HepG2 (cell line): ENCODE measurements around the gene SOS2. TPM values are rescaled to one million over a fixed set of nuclear protein-coding genes. Genes with fewer than 3 reads are reported as not detected.

Experiments used
- ATAC-seq: fragments of 200-7000 bp; cut with Tn5 transposase; 3 replicates; pipeline ENCODE4 v1.9.1; 2020; ENCODE audit warnings: mild to moderate bottlenecking, moderate library complexity
- BruUV-seq: library from RNA; stranded (reverse); fragments of 400-500 nt; replicated peaks from 2 replicates; lab custom pipeline; 2021; lab: Mats Ljungman, UMichigan
- CTCF ChIA-PET: fragments of 300-600 bp; formaldehyde crosslinking; extraction: SDS; loops from one replicate; lab custom pipeline; 2021; ENCODE audit warnings: low total read pairs, inconsistent platforms, low intra/inter-chr PET ratio; lab: Yijun Ruan, JAX
- POLR2A ChIA-PET: fragments of 350-600 bp; sonication (Branson Sonifier 250); formaldehyde crosslinking; loops from one replicate; lab custom pipeline; 2020; ENCODE audit warnings: antibody characterized with exemption, inconsistent platforms; lab: Yijun Ruan, JAX
- DNase-seq: peaks from one replicate; pipeline ENCODE4 v3.0.0-alpha.2; 2015; ENCODE audit warnings: low spot score
- FAIRE-seq: peaks from 3 replicates; lab custom pipeline; 2011; peaks lifted over from hg19 to GRCh38; lab: Jason Lieb, UNC
- H2AFZ ChIP-seq: one replicate; pipeline ENCODE4 v1.6.1; 2011; ENCODE audit warnings: low read length, inconsistent platforms
- H3K27ac ChIP-seq: fragments of 300-600 bp; 3 replicates; pipeline ENCODE4 v1.8.0; 2011; ENCODE audit warnings: mixed run types, mild to moderate bottlenecking, mixed read lengths, low read length, inconsistent platforms; ENCODE audit not compliant: insufficient read depth; ENCODE audit errors: extremely low read length
- H3K27me3 ChIP-seq, 2 experiments: fragments of 200-600 bp in 1 of 2; 2 replicates in 1 of 2; 3 replicates in 1 of 2; pipeline versions ENCODE4 v1.6.0 to v1.8.0; 2011; ENCODE audit warnings: low read length in 2 of 2, mild to moderate bottlenecking in 2 of 2, moderate library complexity in 2 of 2, inconsistent platforms in 1 of 2; ENCODE audit not compliant: insufficient read depth in 2 of 2, control insufficient read depth in 1 of 2
- H3K36me3 ChIP-seq, 2 experiments: fragments of 200-600 bp in 1 of 2; replicated peaks in 1 of 2; 2 replicates in 1 of 2; 3 replicates in 1 of 2; pipeline versions ENCODE4 v1.5.1 to v1.8.0; 2011; ENCODE audit warnings: low read length in 2 of 2, inconsistent platforms in 1 of 2; ENCODE audit not compliant: insufficient read depth in 2 of 2, control insufficient read depth in 1 of 2
- H3K4me1 ChIP-seq: 2 replicates; pipeline ENCODE4 v1.5.1; 2012; ENCODE audit warnings: low read length, inconsistent platforms; ENCODE audit not compliant: insufficient read depth
- H3K4me2 ChIP-seq: 2 replicates; pipeline ENCODE4 v1.6.0; 2011; ENCODE audit warnings: low read depth, low read length, inconsistent platforms
- H3K4me3 ChIP-seq, 3 experiments: fragments of 200-600 bp in 1 of 3; sonication (generic), shearing (Covaris generic) in 1 of 3; replicated peaks in 1 of 3; 2 replicates each; pipeline ENCODE4 v1.5.1; 2011 to 2016; ENCODE audit warnings: low read length in 3 of 3, inconsistent platforms in 2 of 3, low read depth in 2 of 3, mild to moderate bottlenecking in 2 of 3, control low read depth in 1 of 3, mixed read lengths in 1 of 3; ENCODE audit not compliant: insufficient read depth in 1 of 3
- H3K79me2 ChIP-seq: one replicate; pipeline ENCODE4 v1.6.1; 2011; ENCODE audit warnings: low read length, inconsistent platforms; ENCODE audit not compliant: insufficient read depth
- H3K9ac ChIP-seq: 2 replicates; pipeline ENCODE4 v1.6.0; 2011; ENCODE audit warnings: mild to moderate bottlenecking, low read depth, low read length, inconsistent platforms; ENCODE audit not compliant: insufficient read depth
- H3K9me3 ChIP-seq: 2 replicates; pipeline ENCODE4 v1.5.1; 2012; ENCODE audit warnings: mild to moderate bottlenecking, low read length
- H4K20me1 ChIP-seq: 2 replicates; pipeline ENCODE4 v1.6.0; 2011; ENCODE audit warnings: inconsistent platforms, mild to moderate bottlenecking, low read length, moderate library complexity; ENCODE audit not compliant: insufficient read depth
- ADNP ChIP-seq: sonication (generic); formaldehyde crosslinking; IDR thresholded peaks from 2 replicates; pipeline ENCODE4 v1.4.0; 2020; ENCODE audit warnings: missing genetic modification reagents
- KMT2A ChIP-seq: sonication (generic); formaldehyde crosslinking; IDR thresholded peaks from 2 replicates; pipeline ENCODE4 v1.4.0; 2020; ENCODE audit warnings: missing genetic modification reagents
- MAFF ChIP-seq: IDR thresholded peaks from 2 replicates; pipeline ENCODE4 v1.6.1; 2011; ENCODE audit warnings: low read depth, low read length, improper control_type of control experiment
- NAIF1 ChIP-seq: sonication (generic); formaldehyde crosslinking; IDR thresholded peaks from 2 replicates; pipeline ENCODE4 v1.5.0; 2020; ENCODE audit warnings: mild to moderate bottlenecking, missing genetic modification reagents, borderline replicate concordance
- SMYD3 ChIP-seq: sonication (generic); formaldehyde crosslinking; IDR thresholded peaks from 2 replicates; pipeline ENCODE4 v1.8.1; 2023; ENCODE audit warnings: mild to moderate bottlenecking, missing genetic modification reagents
- TGIF2 ChIP-seq: IDR thresholded peaks from 2 replicates; pipeline ENCODE4 v1.6.1; 2016; ENCODE audit warnings: control low read depth, missing compliant biosample characterization
- ZKSCAN1 ChIP-seq: fragments of 150-350 bp; IDR thresholded peaks from 2 replicates; pipeline ENCODE4 v1.6.1; 2014; ENCODE audit warnings: low read length
- ZNF230 ChIP-seq: sonication (generic); formaldehyde crosslinking; IDR thresholded peaks from 2 replicates; pipeline ENCODE4 v1.4.0; 2020; ENCODE audit warnings: mild to moderate bottlenecking, missing genetic modification reagents
- ZNF253 ChIP-seq: sonication (generic); formaldehyde crosslinking; IDR thresholded peaks from 2 replicates; pipeline ENCODE4 v1.8.0; 2022; ENCODE audit warnings: mild to moderate bottlenecking, missing genetic modification reagents, borderline replicate concordance
- ZNF468 ChIP-seq: sonication (generic); formaldehyde crosslinking; IDR thresholded peaks from 2 replicates; pipeline ENCODE4 v1.8.0; 2022; ENCODE audit warnings: mild to moderate bottlenecking, moderate library complexity, missing genetic modification reagents
- ZNF547 ChIP-seq: sonication (generic); formaldehyde crosslinking; IDR thresholded peaks from 2 replicates; pipeline ENCODE4 v1.5.1; 2020; ENCODE audit warnings: mild to moderate bottlenecking, missing genetic modification reagents
- ZNF670 ChIP-seq: sonication (generic); formaldehyde crosslinking; IDR thresholded peaks from 2 replicates; pipeline ENCODE4 v1.8.0; 2022; ENCODE audit warnings: mild to moderate bottlenecking, missing genetic modification reagents, borderline replicate concordance
- in situ Hi-C: cut with HindIII; loops from 2 replicates; pipeline ENCODE4 v1.10.0; 2017; ENCODE audit warnings: low pct_unique_long_range_greater_than_20kb; ENCODE audit not compliant: extremely low pct_ligation_motif_present
- intact Hi-C: fragments of 100-400 bp; cut with micrococcal nuclease; formaldehyde crosslinking; loops from one replicate; pipeline ENCODE4 v1.10.0; 2022; ENCODE audit not compliant: unreplicated experiment
- polyA plus RNA-seq, 8 experiments: library from polyadenylated mRNA; depleted of rRNA in 3 of 8; stranded (reverse) in 7 of 8; unstranded in 1 of 8; fragments of >200 nt; fragmentation: Illumina TruSeq in 4 of 8; extraction: Trizol in 4 of 8; gene quantifications; 2 replicates each; pipeline versions ENCODE4 v1.2.1 to v1.2.3, GENCODE V29; 2011 to 2016; ENCODE audit warnings: low read depth in 4 of 8, missing spikeins in 1 of 8, mixed read lengths in 1 of 8; ENCODE audit not compliant: insufficient read depth in 1 of 8
- total RNA-seq, 5 experiments: library from RNA; depleted of rRNA; stranded (reverse); fragments of >200 nt; fragmentation: Illumina TruSeq; extraction: Trizol; gene quantifications; 2 replicates each; pipeline ENCODE4 v1.2.3, GENCODE V29; 2016; ENCODE audit warnings: low read depth in 1 of 5
- TF ChIP-seq, protein P1 (sequence below): sonication (generic); formaldehyde crosslinking; IDR thresholded peaks from 2 replicates; pipeline ENCODE4 v1.4.0; 2020; ENCODE audit warnings: missing genetic modification reagents, borderline replicate concordance
- TF ChIP-seq, protein P2 (sequence below): sonication (generic); formaldehyde crosslinking; IDR thresholded peaks from 2 replicates; pipeline ENCODE4 v1.4.0; 2020; ENCODE audit warnings: mild to moderate bottlenecking, missing genetic modification reagents
- TF ChIP-seq, protein P3 (sequence below): sonication (generic); formaldehyde crosslinking; IDR thresholded peaks from 2 replicates; pipeline ENCODE4 v1.8.0; 2022; ENCODE audit warnings: mild to moderate bottlenecking, missing genetic modification reagents, moderate library complexity

SOS2 gene
- total and polyA plus RNA-seq, 2 of the 13 experiments (the other 11 are each of a cell fraction or from before 2014, with no cell fraction given) = 9.3 to 12.1 TPM

DNA sequence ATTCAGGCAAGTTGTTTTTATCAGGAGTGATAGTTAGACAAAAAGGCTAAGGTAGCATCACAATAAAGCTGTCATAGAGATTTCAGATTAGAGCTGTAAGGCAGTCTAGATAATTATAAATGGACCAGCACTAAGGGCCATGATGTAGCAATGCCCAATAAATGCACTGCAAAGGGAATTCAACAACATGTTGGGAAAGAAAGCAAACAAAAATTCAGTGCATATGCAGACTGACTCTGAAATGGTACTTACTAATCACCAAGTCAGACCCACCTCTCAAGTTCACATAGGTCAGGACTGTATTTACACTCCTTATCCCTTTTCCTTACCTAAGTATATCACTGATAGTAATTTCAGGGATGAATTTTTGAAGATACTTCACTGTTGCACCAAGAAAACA, 33.7 kb upstream of the SOS2 start:
- TF ChIP-seq ZNF468 (CRISPR knock-in tag) (no peak), KMT2A (CRISPR knock-in tag) (no peak), TGIF2 (CRISPR knock-in tag) (no peak), SMYD3 (no peak), ZNF253 (CRISPR knock-in tag) (no peak), ADNP (CRISPR knock-in tag) (no peak), ZKSCAN1 (no peak), ZNF230 (CRISPR knock-in tag) (no peak), MAFF (no peak), ZNF670 (no peak), ZNF547 (no peak), NAIF1 (CRISPR knock-in tag) (no peak)
- TF ChIP-seq, protein P1, sequence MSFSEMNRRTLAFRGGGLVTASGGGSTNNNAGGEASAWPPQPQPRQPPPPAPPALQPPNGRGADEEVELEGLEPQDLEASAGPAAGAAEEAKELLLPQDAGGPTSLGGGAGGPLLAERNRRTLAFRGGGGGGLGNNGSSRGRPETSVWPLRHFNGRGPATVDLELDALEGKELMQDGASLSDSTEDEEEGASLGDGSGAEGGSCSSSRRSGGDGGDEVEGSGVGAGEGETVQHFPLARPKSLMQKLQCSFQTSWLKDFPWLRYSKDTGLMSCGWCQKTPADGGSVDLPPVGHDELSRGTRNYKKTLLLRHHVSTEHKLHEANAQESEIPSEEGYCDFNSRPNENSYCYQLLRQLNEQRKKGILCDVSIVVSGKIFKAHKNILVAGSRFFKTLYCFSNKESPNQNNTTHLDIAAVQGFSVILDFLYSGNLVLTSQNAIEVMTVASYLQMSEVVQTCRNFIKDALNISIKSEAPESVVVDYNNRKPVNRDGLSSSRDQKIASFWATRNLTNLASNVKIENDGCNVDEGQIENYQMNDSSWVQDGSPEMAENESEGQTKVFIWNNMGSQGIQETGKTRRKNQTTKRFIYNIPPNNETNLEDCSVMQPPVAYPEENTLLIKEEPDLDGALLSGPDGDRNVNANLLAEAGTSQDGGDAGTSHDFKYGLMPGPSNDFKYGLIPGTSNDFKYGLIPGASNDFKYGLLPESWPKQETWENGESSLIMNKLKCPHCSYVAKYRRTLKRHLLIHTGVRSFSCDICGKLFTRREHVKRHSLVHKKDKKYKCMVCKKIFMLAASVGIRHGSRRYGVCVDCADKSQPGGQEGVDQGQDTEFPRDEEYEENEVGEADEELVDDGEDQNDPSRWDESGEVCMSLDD (CRISPR knock-in tag) = no peak
- TF ChIP-seq, protein P2, sequence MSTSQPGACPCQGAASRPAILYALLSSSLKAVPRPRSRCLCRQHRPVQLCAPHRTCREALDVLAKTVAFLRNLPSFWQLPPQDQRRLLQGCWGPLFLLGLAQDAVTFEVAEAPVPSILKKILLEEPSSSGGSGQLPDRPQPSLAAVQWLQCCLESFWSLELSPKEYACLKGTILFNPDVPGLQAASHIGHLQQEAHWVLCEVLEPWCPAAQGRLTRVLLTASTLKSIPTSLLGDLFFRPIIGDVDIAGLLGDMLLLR (CRISPR knock-in tag) = no peak
- TF ChIP-seq, protein P3, sequence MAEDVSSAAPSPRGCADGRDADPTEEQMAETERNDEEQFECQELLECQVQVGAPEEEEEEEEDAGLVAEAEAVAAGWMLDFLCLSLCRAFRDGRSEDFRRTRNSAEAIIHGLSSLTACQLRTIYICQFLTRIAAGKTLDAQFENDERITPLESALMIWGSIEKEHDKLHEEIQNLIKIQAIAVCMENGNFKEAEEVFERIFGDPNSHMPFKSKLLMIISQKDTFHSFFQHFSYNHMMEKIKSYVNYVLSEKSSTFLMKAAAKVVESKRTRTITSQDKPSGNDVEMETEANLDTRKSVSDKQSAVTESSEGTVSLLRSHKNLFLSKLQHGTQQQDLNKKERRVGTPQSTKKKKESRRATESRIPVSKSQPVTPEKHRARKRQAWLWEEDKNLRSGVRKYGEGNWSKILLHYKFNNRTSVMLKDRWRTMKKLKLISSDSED (CRISPR knock-in tag) = no peak
- no peaks in the 10 kb centered on the region for H3K79me2 ChIP-seq
- H3K27me3 ChIP-seq = no peaks in the 10 kb centered on the region
- no peak for FAIRE-seq
- no TSS peak for BruUV-seq
- H3K9me3 ChIP-seq = no peaks in the 10 kb centered on the region
- intact Hi-C loops (no loop called here), in situ Hi-C loops (no loop called here)
- H3K4me2 ChIP-seq = no peak overlapping the region
- ChIA-PET POLR2A (no interaction called here), CTCF (no interaction called here)
- H3K27ac ChIP-seq = no peak overlapping the region
- H3K4me1 ChIP-seq = no peaks in the 10 kb centered on the region
- 0 out of 5 replicates have a peak, but pooled peaks cover 0 to 2% of the 10 kb centered on the region in 2 experiments for H3K36me3 ChIP-seq
- DNase-seq = no peak
- H2AFZ ChIP-seq = no peak overlapping the region
- H3K9ac ChIP-seq = no peak overlapping the region
- no peak for ATAC-seq
- no peak overlapping the region for H3K4me3 ChIP-seq
- no peaks in the 10 kb centered on the region for H4K20me1 ChIP-seq
